Islet of Langerhans (tissue), 1 donor: ENCODE measurements around the gene PCED1B.

ENCODE experiments used
- FAIRE-seq: peaks from one replicate; lab custom pipeline; 2011; peaks lifted over from hg19 to GRCh38; lab: Jason Lieb, UNC

PCED1B gene

GRCh38 chr12:47067771-47068431 is 11.5 kb upstream of the PCED1B start:
- FAIRE-seq = no peak

DNA sequence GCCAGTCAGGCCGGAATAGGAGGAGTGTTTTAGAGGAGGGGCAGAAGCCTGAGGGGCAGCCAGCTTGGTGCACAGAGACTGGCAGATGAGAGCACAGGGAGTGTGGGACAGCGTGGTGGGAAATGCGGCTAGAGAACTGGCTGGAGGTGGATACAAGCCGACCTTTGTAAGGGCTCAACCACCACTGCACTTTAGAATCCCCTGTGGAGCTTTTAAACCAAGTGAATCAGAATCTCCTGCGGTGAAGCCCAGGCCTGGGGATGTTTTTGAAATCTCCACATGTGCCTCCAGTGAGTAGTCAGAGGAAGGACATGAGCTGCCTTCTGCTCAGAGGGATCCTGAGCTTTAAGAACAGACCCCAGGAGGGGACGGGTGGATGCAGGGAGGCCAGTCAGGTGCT is 10.9 kb upstream of the PCED1B start:
- no peak for FAIRE-seq

- FAIRE-seq = no peak
Measured at GRCh38 chr12:47070310-47070709, 9.1 kb upstream of the PCED1B start.

DNA sequence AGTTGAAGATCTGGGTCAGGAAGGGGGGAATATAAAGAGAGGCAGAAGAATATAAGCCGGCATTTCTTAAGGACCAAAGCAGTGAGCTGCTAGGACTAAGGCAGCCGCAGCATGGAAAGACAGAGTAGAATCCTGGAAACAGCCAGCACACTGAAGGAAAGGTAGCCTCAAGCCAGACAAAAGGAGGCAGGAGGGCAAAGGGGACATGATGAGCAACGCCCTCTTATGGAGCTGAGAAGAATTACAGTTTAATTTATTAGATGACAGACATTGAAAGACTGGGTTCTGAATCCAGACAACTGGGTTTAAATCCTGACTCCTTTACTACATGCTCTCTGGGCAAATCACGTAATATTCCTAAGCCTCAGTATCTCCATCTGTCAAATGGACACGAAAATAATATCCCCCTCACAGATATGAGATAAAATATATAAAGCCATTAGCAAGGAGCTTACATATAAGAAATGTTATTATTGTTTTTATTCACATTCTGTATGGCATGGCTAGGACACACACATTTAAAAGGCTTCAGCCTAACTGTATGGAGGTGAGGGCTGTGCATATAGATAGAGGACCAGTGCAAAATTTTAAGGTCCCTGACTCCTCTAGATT is 8.1 kb upstream of the PCED1B start:
- no peak for FAIRE-seq

- FAIRE-seq = no peak
Measured at GRCh38 chr12:47073951-47074350, 5.5 kb upstream of the PCED1B start.

- no peak for FAIRE-seq
Measured at GRCh38 chr12:47074757-47075156, 4.7 kb upstream of the PCED1B start.

DNA sequence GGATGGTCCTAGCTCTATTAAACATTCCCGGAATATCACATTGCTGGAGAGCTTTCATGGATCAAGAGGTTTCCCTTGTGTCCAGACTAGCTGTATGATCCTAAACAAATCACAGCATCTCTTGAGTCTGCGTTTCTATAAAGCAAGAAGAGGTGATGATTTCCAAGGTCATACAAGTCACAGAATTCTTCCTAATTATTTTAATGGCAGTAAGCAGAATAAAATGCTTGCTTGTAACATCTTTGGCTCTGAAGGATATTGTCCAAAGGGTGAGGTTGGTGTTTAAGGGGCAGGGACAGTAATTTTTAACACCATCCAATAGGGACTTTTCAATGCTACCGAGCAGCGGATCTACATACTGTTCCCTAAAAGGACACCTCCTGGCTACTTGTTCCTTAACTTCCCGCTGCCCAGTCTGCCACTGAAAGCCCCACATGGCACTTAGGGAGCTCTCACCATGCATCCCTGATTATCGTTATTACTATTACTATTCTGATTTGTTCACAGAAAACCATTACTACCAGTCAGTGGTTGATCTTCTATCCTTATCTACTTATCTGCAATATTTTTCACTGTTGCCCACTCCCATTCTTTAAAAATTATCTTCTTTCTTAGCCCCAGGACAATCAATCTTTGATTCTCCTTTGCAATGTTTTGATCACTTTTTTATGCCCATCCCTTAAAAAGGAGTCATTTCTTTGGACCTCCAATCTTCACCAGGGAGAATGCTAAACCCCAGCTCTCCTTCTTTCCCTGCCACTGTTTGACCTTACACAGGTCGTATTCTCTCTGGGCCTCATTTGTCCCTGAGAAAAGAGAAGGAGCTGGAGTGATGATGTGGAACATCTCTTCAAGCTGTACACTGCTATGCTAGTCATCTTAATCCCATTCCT is 4.0 kb upstream of the PCED1B start:
- FAIRE-seq = no peak

GRCh38 chr12:47077206-47078085 is 2.0 kb upstream of the PCED1B start:
- FAIRE-seq = no peak

DNA sequence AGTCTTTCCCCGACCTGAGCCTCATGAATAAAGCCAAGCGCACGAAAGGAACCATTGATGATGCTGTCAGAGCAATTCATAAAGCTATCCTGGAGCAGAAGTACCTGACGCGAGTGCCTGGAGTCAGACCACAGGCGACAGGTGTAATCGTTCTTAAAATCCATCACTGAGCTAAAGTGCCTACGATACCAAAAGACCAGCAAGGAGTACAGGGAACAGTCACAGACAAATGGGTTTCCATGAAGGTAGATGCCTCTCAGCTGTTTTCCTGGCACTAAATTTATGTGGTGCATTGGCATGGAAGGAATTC is 1.4 kb upstream of the PCED1B start:
- FAIRE-seq = no peak

- FAIRE-seq = no peak
Measured at GRCh38 chr12:47078733-47079467, 521 bp upstream of the PCED1B start.

DNA sequence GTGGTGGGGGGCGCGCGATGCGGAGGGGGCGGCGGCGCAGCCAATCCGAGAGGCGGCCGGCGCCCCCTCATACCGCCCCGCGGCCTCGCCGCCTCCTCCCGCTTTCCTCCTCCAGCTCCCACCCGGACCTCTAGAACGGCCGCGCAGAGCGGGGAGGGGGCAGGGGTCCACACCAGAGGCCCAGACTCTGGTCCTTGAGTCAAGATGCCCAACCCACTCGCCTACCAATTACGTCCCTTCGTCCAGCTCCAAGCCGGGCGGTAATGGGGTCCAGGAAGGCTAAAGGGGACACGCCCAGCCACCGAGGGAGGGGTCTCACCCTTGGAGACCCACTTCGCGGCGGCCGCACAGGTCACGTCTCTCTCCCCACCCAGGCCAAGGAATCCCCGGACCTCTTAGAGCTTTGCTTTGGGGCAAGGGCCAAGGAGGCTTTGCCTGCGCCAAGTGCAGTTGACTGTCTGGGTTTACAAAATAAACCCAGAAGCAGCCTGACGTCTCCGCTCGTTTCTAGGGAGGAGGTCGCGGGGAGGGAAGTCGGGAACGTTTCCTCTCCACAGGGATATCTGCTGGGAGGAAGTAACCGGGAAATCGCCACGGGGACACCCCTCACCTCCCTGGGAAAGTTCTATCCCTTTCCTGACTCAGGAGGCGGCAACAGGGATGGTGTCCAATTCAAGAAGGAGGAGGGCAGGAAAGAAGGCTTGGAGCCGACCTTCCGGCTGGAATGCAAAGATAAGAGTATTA is 732 bp downstream of the PCED1B start:
- no peak for FAIRE-seq

GRCh38 chr12:47080725-47081502 is 1.5 kb downstream of the PCED1B start:
- no peak for FAIRE-seq

- no peak for FAIRE-seq
Measured at GRCh38 chr12:47082283-47082682, 2.9 kb downstream of the PCED1B start.

- no peak for FAIRE-seq
Measured at GRCh38 chr12:47082796-47083621, 3.6 kb downstream of the PCED1B start.

GRCh38 chr12:47084172-47084571 is 4.8 kb downstream of the PCED1B start:
- no peak for FAIRE-seq

- no peak for FAIRE-seq
Measured at GRCh38 chr12:47085815-47086252, 6.4 kb downstream of the PCED1B start.

DNA sequence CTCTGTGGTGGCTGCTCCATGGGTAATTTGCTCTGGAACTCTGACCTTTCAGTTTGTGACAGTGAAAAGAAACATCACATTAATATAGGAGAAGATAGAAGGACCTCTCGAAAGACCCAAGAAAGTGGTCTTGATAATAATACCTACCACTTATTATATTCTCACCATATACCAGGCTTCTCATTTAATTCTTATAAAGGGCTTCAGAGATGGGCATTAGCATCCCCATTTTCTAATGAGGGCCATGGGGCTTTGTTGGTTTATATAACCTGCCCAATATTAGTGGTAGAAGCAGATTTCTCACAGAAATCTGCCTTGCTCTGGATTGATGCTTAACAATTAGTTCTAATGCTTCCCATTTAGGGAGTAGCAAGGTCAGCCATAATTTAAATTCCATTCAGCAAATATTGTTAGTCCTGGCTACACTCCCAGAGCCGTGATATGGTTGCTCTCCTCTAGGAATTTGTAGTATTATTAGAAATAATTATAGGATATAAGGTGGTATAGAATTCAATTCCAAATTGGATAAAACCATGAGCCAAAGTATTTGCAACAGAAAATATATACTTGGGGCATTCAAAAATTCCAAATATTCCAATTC is 7.8 kb downstream of the PCED1B start:
- peak; percentile 13 for FAIRE-seq

DNA sequence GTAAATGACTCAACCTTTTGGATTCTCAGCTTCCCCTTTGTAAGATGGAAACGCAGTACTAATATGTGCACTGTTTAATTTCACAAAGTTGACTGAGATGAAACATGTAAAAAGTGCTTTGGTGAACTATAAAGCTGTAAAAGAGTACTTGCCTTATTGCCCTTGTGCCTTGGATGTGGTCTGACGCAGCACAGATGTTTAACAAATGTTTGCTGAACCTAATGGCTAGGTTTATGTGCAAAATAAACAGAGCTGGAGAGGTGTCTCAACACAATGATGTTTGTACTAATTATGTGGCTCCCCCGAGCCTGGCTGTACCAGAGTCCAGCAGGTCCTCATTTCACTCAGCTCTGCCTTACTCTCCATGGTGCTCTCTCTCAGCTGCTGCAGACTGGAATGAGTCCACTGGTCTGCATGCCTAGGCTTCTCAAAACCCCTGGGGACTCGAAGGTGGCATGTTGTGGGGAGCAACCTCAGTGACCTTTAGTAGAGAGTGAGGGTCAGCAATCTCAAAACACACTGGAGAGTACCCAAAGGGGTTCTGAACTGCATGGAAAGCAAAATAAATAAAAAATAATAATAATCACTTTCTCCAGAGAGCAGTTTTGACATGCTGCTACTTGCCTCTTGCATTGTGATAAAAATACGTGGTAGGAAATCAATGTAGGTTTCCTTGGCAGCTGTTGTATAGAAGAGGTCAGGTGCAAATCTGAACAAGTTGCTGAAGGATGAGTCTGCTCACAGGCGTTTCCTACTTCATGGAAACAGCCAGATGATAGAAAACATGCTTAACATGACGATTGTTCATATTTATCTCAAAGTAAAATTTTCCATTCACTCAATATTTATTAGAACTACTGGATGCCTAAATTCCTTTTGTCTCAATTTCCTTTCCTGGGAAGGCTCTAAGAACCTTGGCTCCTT is 8.9 kb downstream of the PCED1B start:
- FAIRE-seq = peak; percentile 92
